Neural cell (in vitro differentiated cells): ENCODE data around the gene SLC8A3.

Experiments
- CTCF ChIP-seq: fragments of 450-650 bp; IDR thresholded peaks from 2 replicates; pipeline ENCODE4 v1.5.1; 2014; ENCODE audit warnings: antibody characterized with exemption, mild to moderate bottlenecking, moderate library complexity; ENCODE audit not compliant: poor library complexity, severe bottlenecking
- EP300 ChIP-seq: fragments of 450-650 bp; conservative IDR thresholded peaks from 2 replicates; pipeline ENCODE4 v1.6.1; 2014; ENCODE audit warnings: antibody characterized with exemption, mild to moderate bottlenecking, moderate library complexity; ENCODE audit not compliant: poor library complexity, severe bottlenecking
- EZH2 ChIP-seq: fragments of 200-600, 300-800 bp; shearing (Covaris generic), sonication (generic); IDR thresholded peaks from 2 replicates; pipeline ENCODE4 v1.6.1; 2014; ENCODE audit warnings: antibody characterized with exemption, low read length, borderline replicate concordance, mild to moderate bottlenecking; ENCODE audit not compliant: insufficient read depth, poor library complexity, severe bottlenecking
- POLR2AphosphoS5 ChIP-seq: IDR thresholded peaks from 2 replicates; pipeline ENCODE4 v1.6.1; 2012
- RAD21 ChIP-seq: fragments of 450-650 bp; conservative IDR thresholded peaks from 2 replicates; pipeline ENCODE4 v1.6.1; 2014; ENCODE audit warnings: antibody characterized with exemption, mild to moderate bottlenecking, moderate library complexity
- REST ChIP-seq: IDR thresholded peaks from 2 replicates; pipeline ENCODE4 v1.6.1; 2012; ENCODE audit warnings: borderline replicate concordance
- SMC3 ChIP-seq: fragments of 450-650 bp; conservative IDR thresholded peaks from 2 replicates; pipeline ENCODE4 v1.6.1; 2014; ENCODE audit warnings: antibody characterized with exemption, mild to moderate bottlenecking, moderate library complexity; ENCODE audit not compliant: poor library complexity

- no peak for TF ChIP-seq EZH2
- TF ChIP-seq REST: no peak
- no peak for TF ChIP-seq CTCF
- no peak for TF ChIP-seq EP300
- TF ChIP-seq POLR2AphosphoS5: no peak
- no peak for TF ChIP-seq RAD21
- no peak for TF ChIP-seq SMC3
Measured at GRCh38 chr14:70077720-70078119, 111.0 kb downstream of the SLC8A3 start.
